Regular cardiac myocyte (primary cell): ENCODE data around the gene TGM5. TPM values are rescaled to one million over a fixed set of nuclear protein-coding genes. Genes with fewer than 3 reads are reported as not detected.

Source experiments
- total RNA-seq: library from RNA; depleted of rRNA; stranded (reverse); fragments of >200 nt; gene quantifications from 2 replicates; pipeline ENCODE4 v1.2.3, GENCODE V29; 2014

Gene TGM5
- total RNA-seq: not detected in 2 replicates

DNA sequence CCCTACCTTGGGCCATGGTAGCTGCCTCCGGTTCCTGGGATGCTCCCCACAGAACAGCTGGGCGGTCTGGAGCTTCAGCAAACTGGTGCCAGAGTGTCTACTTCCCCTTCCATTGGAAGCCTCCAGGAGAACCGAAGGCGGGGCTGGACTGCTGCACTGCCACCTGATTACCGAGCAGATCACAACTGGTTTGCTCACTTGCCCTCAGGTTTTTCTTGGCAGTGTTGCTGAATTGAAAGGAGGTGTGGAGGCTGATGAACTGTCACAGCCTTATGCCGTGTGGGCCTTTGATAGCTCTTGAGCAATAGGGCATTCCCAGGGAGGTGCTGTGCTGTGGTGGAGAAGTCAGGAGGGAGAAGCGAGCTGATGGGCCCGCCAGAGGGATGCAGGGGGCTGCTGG, at the start of gene TGM5:
Gene TGM5, minus strand, starts transcription at position 95 of the 400 bp plus-strand sequence. Its CDS starts 79 bp downstream, at position 16.

DNA sequence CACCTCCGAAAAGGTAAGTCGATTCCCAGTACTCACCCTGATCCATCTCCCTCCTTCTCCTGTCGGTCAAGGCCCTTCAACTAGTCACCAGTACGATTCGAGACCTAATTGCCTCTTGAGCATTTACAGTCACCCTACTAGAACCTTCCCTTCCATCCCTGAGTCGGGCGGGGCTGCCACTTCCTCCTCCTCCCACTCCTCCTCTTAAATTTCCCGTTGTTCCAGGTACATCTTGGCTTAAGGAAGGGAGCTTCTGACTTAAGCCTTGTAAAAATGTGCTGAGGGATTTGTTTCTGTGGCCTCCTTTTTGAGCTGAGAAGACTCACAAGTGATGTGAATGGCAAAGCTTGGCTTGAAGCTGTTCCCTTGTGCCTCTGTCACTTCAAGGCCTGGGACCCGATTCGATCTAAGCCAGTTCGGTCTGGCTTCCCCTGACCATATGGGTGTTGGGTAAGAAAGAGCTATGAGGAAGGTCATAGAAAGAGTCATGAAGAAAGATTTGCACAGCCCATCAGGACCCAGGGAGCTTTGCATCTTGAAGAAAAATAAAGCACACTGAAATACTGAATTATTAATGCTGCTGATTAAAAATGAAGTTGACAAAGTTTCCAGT, 35.6 kb upstream of the TGM5 start, which contains the start of gene TGM7:
Gene TGM7, minus strand, starts transcription at position 51 of the 613 bp plus-strand sequence.

GRCh38 chr15:43220991-43221403, 45.7 kb downstream of the TGM5 start, which contains the start of gene EPB42:
EPB42 (minus strand) TSS chr15:43221018; CDS start chr15:43220825, 193 bp downstream.

GRCh38 chr15:43185157-43186002, 81.3 kb downstream of the TGM5 start, which contains the start of gene CCNDBP1:
CCNDBP1 (plus strand) TSS chr15:43185403; CDS start chr15:43185499, 96 bp downstream.

Other genes with a start within 250 kb of the TGM5 start
- 38.3 and 44.0 TPM in 2 replicates for gene UBR1, start 160.9 kb downstream of the TGM5 start, total RNA-seq
- gene TMEM62, start 133.3 kb downstream of the TGM5 start, total RNA-seq: 12.7 and 18.9 TPM in 2 replicates
- gene CCNDBP1, start 81.5 kb downstream of the TGM5 start, total RNA-seq: 92.2 and 97.2 TPM in 2 replicates
- not detected in 2 replicates for gene EPB42, start 45.9 kb downstream of the TGM5 start, total RNA-seq
- gene TGM7, start 35.3 kb upstream of the TGM5 start, total RNA-seq: not detected in 2 replicates
- 7.0 and 12.3 TPM in 2 replicates for gene LCMT2, start 63.6 kb upstream of the TGM5 start, total RNA-seq
- gene ZSCAN29, start 104.1 kb upstream of the TGM5 start, total RNA-seq: 15.5 and 17.4 TPM in 2 replicates
- gene TUBGCP4, start 104.2 kb upstream of the TGM5 start, total RNA-seq: 12.1 and 12.5 TPM in 2 replicates
- gene TP53BP1, start 226.2 kb upstream of the TGM5 start, total RNA-seq: 75.3 and 76.1 TPM in 2 replicates